Neuronal stem cell (in vitro differentiated cells): Measurements from ENCODE around the gene GPRC6A.

Experiments used
- DNase-seq: peaks from one replicate; pipeline ENCODE4 v3.0.0-alpha.2; 2013; ENCODE audit warnings: low spot score
- H2AFZ ChIP-seq: one replicate; pipeline ENCODE4 v1.6.1; 2013; ENCODE audit warnings: mild to moderate bottlenecking, low read length, inconsistent platforms
- H2AK5ac ChIP-seq: 2 replicates; pipeline ENCODE4 v1.6.1; 2013; ENCODE audit warnings: low read depth, mild to moderate bottlenecking, inconsistent platforms, low read length, moderate library complexity, mixed read lengths
- H2BK120ac ChIP-seq: 2 replicates; pipeline ENCODE4 v1.6.1; 2013; ENCODE audit warnings: low read depth, mild to moderate bottlenecking, inconsistent platforms, low read length, moderate library complexity, mixed read lengths
- H2BK12ac ChIP-seq: one replicate; pipeline ENCODE4 v1.6.1; 2013; ENCODE audit warnings: low read length, inconsistent platforms
- H2BK15ac ChIP-seq: 2 replicates; pipeline ENCODE4 v1.6.1; 2013; ENCODE audit warnings: mild to moderate bottlenecking, low read length, inconsistent platforms, mixed read lengths
- H2BK5ac ChIP-seq: one replicate; pipeline ENCODE4 v1.6.1; 2013; ENCODE audit warnings: inconsistent platforms, mild to moderate bottlenecking, low read length, moderate library complexity
- H3K14ac ChIP-seq: one replicate; pipeline ENCODE4 v1.6.1; 2013; ENCODE audit warnings: low read length, inconsistent platforms
- H3K18ac ChIP-seq: 2 replicates; pipeline ENCODE4 v1.6.1; 2013; ENCODE audit warnings: low read length, inconsistent platforms
- H3K23ac ChIP-seq: 2 replicates; pipeline ENCODE4 v1.6.1; 2013; ENCODE audit warnings: low read depth, mild to moderate bottlenecking, mixed read lengths, low read length, inconsistent platforms; ENCODE audit not compliant: poor library complexity
- H3K27ac ChIP-seq: replicated peaks from 3 replicates; pipeline ENCODE4 v1.5.1; 2013; ENCODE audit warnings: low read length, inconsistent platforms
- H3K27me3 ChIP-seq, 3 experiments: 2 replicates each; pipeline ENCODE4 v1.6.1; 2013; ENCODE audit warnings: low read length in 3 of 3, mild to moderate bottlenecking in 2 of 3, inconsistent platforms in 1 of 3, low read depth in 1 of 3, mixed read lengths in 1 of 3, moderate library complexity in 1 of 3; ENCODE audit not compliant: control insufficient read depth in 3 of 3, insufficient read depth in 3 of 3
- H3K36me3 ChIP-seq, 2 donors: replicated peaks in 1 of 2; 2 replicates each; pipeline ENCODE4 v1.6.1; 2013; ENCODE audit warnings: low read length in 2 of 2; ENCODE audit not compliant: control insufficient read depth in 2 of 2, insufficient read depth in 2 of 2
- H3K4ac ChIP-seq: 2 replicates; pipeline ENCODE4 v1.6.1; 2013; ENCODE audit warnings: inconsistent platforms, mild to moderate bottlenecking, low read length, moderate library complexity
- H3K4me1 ChIP-seq, 2 donors: 1 replicate in 1 of 2; 2 replicates in 1 of 2; pipeline ENCODE4 v1.6.1; 2013; ENCODE audit warnings: low read length in 2 of 2, low read depth in 1 of 2; ENCODE audit not compliant: control insufficient read depth in 2 of 2, insufficient read depth in 1 of 2
- H3K4me2 ChIP-seq: one replicate; pipeline ENCODE4 v1.6.1; 2013; ENCODE audit warnings: mild to moderate bottlenecking, low read length, inconsistent platforms; ENCODE audit not compliant: insufficient read depth, poor library complexity, severe bottlenecking
- H3K4me3 ChIP-seq, 2 donors: 2 replicates each; pipeline ENCODE4 v1.5.1; 2013; ENCODE audit warnings: low read length in 2 of 2, mild to moderate bottlenecking in 2 of 2, inconsistent platforms in 1 of 2, moderate library complexity in 1 of 2
- H3K79me1 ChIP-seq: one replicate; pipeline ENCODE4 v1.6.1; 2013; ENCODE audit warnings: low read depth, mild to moderate bottlenecking, inconsistent platforms, low read length, moderate library complexity
- H3K9ac ChIP-seq: one replicate; pipeline ENCODE4 v1.6.1; 2013; ENCODE audit warnings: mild to moderate bottlenecking, low read depth, low read length, inconsistent platforms; ENCODE audit not compliant: poor library complexity
- H3K9me3 ChIP-seq, 2 donors: replicated peaks in 1 of 2; 2 replicates each; pipeline versions ENCODE3 to v1.6.1; 2013; ENCODE audit warnings: low read length in 2 of 2, mild to moderate bottlenecking in 2 of 2, inconsistent platforms in 1 of 2, low read depth in 1 of 2, mixed read lengths in 1 of 2, moderate library complexity in 1 of 2; ENCODE audit not compliant: control insufficient read depth in 2 of 2, insufficient read depth in 1 of 2
- H4K8ac ChIP-seq: one replicate; pipeline ENCODE4 v1.6.1; 2013; ENCODE audit warnings: low read depth, mild to moderate bottlenecking, inconsistent platforms, low read length, moderate library complexity
- H4K91ac ChIP-seq: one replicate; pipeline ENCODE4 v1.6.1; 2013; ENCODE audit warnings: low read length, low read depth, mild to moderate bottlenecking, inconsistent platforms; ENCODE audit not compliant: poor library complexity
- WGBS, 2 donors: extraction: QIAGEN DNeasy Blood & Tissue Kit; methylation state at CpG; one replicate each; pipeline ENCODE4 v1.1.7; 2013; ENCODE audit warnings: missing lambda C conversion rate in 2 of 2, mixed read lengths in 1 of 2; ENCODE audit not compliant: insufficient read length in 2 of 2, insufficient replicate concordance in 1 of 2; ENCODE audit errors: extremely low coverage in 2 of 2; 5-methylcytosine and 5-hydroxymethylcytosine counted together

The GPRC6A gene

GRCh38 chr6:116872771-116873170 lies 43.9 kb upstream of the GPRC6A start:
- no peak for DNase-seq
- Histone ChIP-seq H3K4me1 (peaks cover 2 to 3% of the 10 kb centered on the region in 2 donors), H3K18ac (no peak overlapping the region), H2BK5ac (no peak overlapping the region), H3K4me2 (no peak overlapping the region), H2BK12ac (no peak overlapping the region), H3K9me3 (peaks cover 0 to 3% of the 10 kb centered on the region in 2 donors), H4K91ac (no peak overlapping the region), H3K27me3 (peaks cover 13 to 38% (median 28%) of the 10 kb centered on the region in 3 experiments), H3K9ac (no peak overlapping the region), H4K8ac (no peak overlapping the region), H2AFZ (no peak overlapping the region), H3K4ac (no peak overlapping the region), H3K27ac (no peak overlapping the region), H3K79me1 (no peaks in the 10 kb centered on the region), H2AK5ac (no peak overlapping the region), H3K14ac (no peak overlapping the region), H3K4me3 (no peak overlapping the region), H3K23ac (no peak overlapping the region), H2BK15ac (no peak overlapping the region), H2BK120ac (no peak overlapping the region), H3K36me3 (no peaks in the 10 kb centered on the region)
- no CpG with 5 or more reads among the region's 4 CpGs for WGBS, 2 donors

GRCh38 chr6:116866281-116866871 lies 37.5 kb upstream of the GPRC6A start:
- no peak overlapping the region for H3K23ac ChIP-seq
- no peaks in the 10 kb centered on the region for H3K9me3 ChIP-seq
- H2AFZ ChIP-seq = no peak overlapping the region
- H3K79me1 ChIP-seq = no peaks in the 10 kb centered on the region
- no peak for DNase-seq
- no peak overlapping the region for H3K4me3 ChIP-seq
- H2BK12ac ChIP-seq = no peak overlapping the region
- H2BK120ac ChIP-seq = no peak overlapping the region
- H3K4me1 ChIP-seq = no peaks in the 10 kb centered on the region
- H3K4ac ChIP-seq = no peak overlapping the region
- H3K9ac ChIP-seq = no peak overlapping the region
- H3K27me3 ChIP-seq = no peaks in the 10 kb centered on the region
- H2AK5ac ChIP-seq = no peak overlapping the region
- H3K4me2 ChIP-seq = no peak overlapping the region
- H4K91ac ChIP-seq = no peak overlapping the region
- no peak overlapping the region for H3K18ac ChIP-seq
- H2BK15ac ChIP-seq = no peak overlapping the region
- H3K27ac ChIP-seq = no peak overlapping the region
- no peak overlapping the region for H3K14ac ChIP-seq
- H4K8ac ChIP-seq = no peak overlapping the region
- H2BK5ac ChIP-seq = no peak overlapping the region
- no CpG with 5 or more reads among the region's 3 CpGs for WGBS, 2 donors
- no peaks in the 10 kb centered on the region for H3K36me3 ChIP-seq

DNA sequence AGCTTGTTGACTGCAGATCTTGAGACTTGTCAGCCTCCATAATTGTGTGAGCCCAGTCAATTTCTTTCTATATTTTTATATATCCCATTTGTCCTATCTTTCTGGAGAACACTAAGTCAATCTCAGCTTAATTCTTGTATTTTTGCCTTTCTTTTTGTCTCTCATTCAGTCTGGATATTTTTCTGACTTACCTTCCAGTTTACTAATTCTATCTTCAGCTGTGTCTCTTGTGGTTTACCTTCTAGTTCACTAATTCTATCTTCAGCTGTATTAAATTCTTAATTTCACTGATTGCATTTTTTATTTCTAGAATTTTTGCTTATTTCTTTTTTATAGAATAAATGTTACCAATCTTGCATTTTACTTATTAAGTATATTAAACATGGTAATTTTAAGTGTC lies 30.4 kb upstream of the GPRC6A start:
- H3K14ac ChIP-seq = no peak overlapping the region
- no peak overlapping the region for H3K4me3 ChIP-seq
- no peaks in the 10 kb centered on the region for H3K79me1 ChIP-seq
- H2BK5ac ChIP-seq = no peak overlapping the region
- H3K9ac ChIP-seq = no peak overlapping the region
- H3K4ac ChIP-seq = no peak overlapping the region
- H2BK15ac ChIP-seq = no peak overlapping the region
- no peak overlapping the region for H4K91ac ChIP-seq
- H3K27ac ChIP-seq = no peak overlapping the region
- no peaks in the 10 kb centered on the region for H3K4me1 ChIP-seq
- H3K23ac ChIP-seq = no peak overlapping the region
- no peaks in the 10 kb centered on the region for H3K27me3 ChIP-seq
- H4K8ac ChIP-seq = no peak overlapping the region
- H2BK12ac ChIP-seq = no peak overlapping the region
- no peaks in the 10 kb centered on the region for H3K36me3 ChIP-seq
- no peak for DNase-seq
- H2AK5ac ChIP-seq = no peak overlapping the region
- no peak overlapping the region for H2AFZ ChIP-seq
- H3K18ac ChIP-seq = no peak overlapping the region
- peaks cover 2 to 7% of the 10 kb centered on the region in 2 donors for H3K9me3 ChIP-seq
- no peak overlapping the region for H2BK120ac ChIP-seq
- H3K4me2 ChIP-seq = no peak overlapping the region

DNA sequence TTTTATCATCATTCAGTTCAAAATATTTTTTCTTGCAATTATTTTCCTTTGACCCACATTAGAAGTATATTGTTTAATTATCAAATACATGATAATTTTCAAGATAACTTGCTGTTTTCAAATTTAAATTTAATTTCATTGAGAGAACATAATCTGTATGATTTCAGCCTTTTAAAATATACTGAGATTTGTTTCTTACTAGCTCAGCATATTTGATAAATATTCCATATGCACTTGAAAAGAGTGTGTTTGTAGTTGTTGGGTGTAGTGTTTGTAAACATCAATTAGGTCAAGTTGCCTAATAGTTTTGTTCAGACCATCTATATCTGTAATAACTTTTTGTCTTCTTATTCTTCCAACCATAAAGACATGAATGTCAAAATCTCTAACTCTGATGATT lies 29.2 kb upstream of the GPRC6A start:
- Histone ChIP-seq H4K8ac (no peak overlapping the region), H2AK5ac (no peak overlapping the region), H2BK15ac (no peak overlapping the region), H3K27ac (no peak overlapping the region), H2BK120ac (no peak overlapping the region), H2AFZ (no peak overlapping the region), H3K4me1 (no peaks in the 10 kb centered on the region), H3K4ac (no peak overlapping the region), H3K14ac (no peak overlapping the region), H3K23ac (no peak overlapping the region), H3K9ac (no peak overlapping the region), H4K91ac (no peak overlapping the region), H2BK5ac (no peak overlapping the region), H3K9me3 (peaks cover 2 to 7% of the 10 kb centered on the region in 2 donors), H3K36me3 (no peaks in the 10 kb centered on the region), H3K18ac (no peak overlapping the region), H3K27me3 (no peaks in the 10 kb centered on the region), H3K4me3 (no peak overlapping the region), H3K4me2 (no peak overlapping the region), H2BK12ac (no peak overlapping the region), H3K79me1 (no peaks in the 10 kb centered on the region)
- no peak for DNase-seq
